Neural progenitor cell (in vitro differentiated cells): ENCODE measurements around the gene MAGI1.

Source experiments
- CTCF ChIP-seq: fragments of 200-600 bp; sonication (generic); IDR thresholded peaks from 2 replicates; pipeline ENCODE4 v1.5.1; 2017; ENCODE audit warnings: antibody characterized with exemption, mild to moderate bottlenecking
- EZH2 ChIP-seq: fragments of 200-600 bp; sonication (generic); IDR thresholded peaks from 2 replicates; pipeline ENCODE4 v1.6.1; 2017; ENCODE audit warnings: antibody characterized with exemption, mild to moderate bottlenecking, moderate library complexity
- EZH2phosphoT487 ChIP-seq: fragments of 200-600 bp; sonication (generic); IDR thresholded peaks from 2 replicates; pipeline ENCODE4 v1.6.1; 2017; ENCODE audit warnings: antibody characterized with exemption

- TF ChIP-seq EZH2 (no peak), CTCF (no peak), EZH2phosphoT487 (no peak)
Measured at GRCh38 chr3:65534805-65535204, 503.9 kb downstream of the MAGI1 start.
